ENCODE data around the gene GASK1B.

- no peak for TF ChIP-seq CTCF (IDR thresholded peaks at IDR 0.05; ENCODE audit: insufficient read depth, low read length)
- no peak for TF ChIP-seq POLR2AphosphoS5 (IDR thresholded peaks at IDR 0.05; ENCODE audit: low read depth)
- no peak for TF ChIP-seq REST (IDR thresholded peaks at IDR 0.05; ENCODE audit: insufficient replicate concordance, low read depth)
- TF ChIP-seq SPI1 (IDR thresholded peaks at IDR 0.05; ENCODE audit: borderline replicate concordance, low read depth), result no peak
- no peak for TF ChIP-seq GABPA (IDR thresholded peaks at IDR 0.05; ENCODE audit: low read depth)
These were observed 3.3 kb upstream of the GASK1B start for GRCh38 chr4:158176108-158176507.
